Measurements from ENCODE around the gene CAMKMT. TPM values are rescaled to one million over a fixed set of nuclear protein-coding genes. Genes with fewer than 3 reads are reported as not detected.

The CAMKMT gene
- total and polyA plus RNA-seq, 2 experiments from 2014 or later: 26.5 to 29.5 TPM

DNA sequence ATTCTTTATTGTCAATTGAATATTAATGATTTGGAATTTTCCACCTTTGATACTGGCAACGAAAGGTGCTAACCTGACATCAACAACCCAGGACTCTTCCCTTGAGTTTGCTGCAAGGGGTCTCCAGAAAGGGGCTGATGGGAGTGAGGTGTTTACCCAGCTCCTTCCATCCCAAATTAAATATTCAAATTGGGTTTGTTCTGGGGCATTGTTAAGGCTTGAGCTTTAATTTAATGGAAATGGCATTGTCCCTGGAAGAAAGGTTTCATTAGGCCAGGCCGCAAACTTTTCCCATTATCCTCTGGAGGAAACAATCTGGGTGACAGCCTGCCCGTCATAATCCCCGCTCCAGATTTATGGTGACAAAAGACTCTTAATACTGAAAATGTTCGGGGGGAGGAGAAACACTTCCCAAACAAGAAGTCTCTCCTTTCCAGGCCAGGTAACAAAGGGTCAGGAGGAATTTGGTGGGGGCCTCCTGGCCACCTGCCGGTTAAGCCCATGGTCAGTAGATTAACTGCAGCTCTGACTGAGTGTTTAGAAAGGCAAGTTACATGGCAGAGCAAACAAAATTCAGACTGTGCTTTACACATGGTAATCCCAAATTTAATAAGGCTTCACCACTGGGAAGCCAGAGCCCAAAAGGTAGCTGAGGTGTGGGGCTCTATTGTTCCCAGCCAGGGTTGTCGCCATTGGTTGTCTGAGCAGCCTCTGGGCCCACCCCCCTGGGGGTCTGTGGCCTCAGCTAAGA lies 428.4 kb downstream of the CAMKMT start (continued):
- TF ChIP-seq ZNF462 (CRISPR knock-in tag; IDR thresholded peaks at IDR 0.05): no peak

GRCh38 chr2:44793322-44793870 lies 431.6 kb downstream of the CAMKMT start:
- Histone ChIP-seq H3K27me3 (ENCODE audit: insufficient read depth) (peaks cover 1% of the 10 kb centered on the region; the same call in 1 of the 2 replicates), H3F3A (replicated peaks; ENCODE audit: low read depth) (peaks cover 21% of the 10 kb centered on the region; the same call in 1 of the 2 replicates), H2AFZ (no peak overlapping the region), H3K4me2 (no peak overlapping the region), H3K36me3 (ENCODE audit: insufficient read depth) (peaks cover 5% of the 10 kb centered on the region; the same call in 1 of the 2 replicates), H3K79me2 (replicated peaks; ENCODE audit: insufficient read depth) (no peaks in the 10 kb centered on the region), H3K4me1 (ENCODE audit: insufficient read depth) (peaks cover 29% of the 10 kb centered on the region), H3K27ac (ENCODE audit: low read depth) (no peak overlapping the region), H3K9me2 (ENCODE audit: insufficient read depth) (peaks cover 11% of the 10 kb centered on the region), H4K20me1 (replicated peaks; ENCODE audit: insufficient read depth) (no peaks in the 10 kb centered on the region), H3K4me3 (no peak overlapping the region)
- DNase-seq (ENCODE audit: low spot score) (peak; percentile 71), ATAC-seq (no peak)
- H3K9me3 Mint-ChIP-seq: peaks cover 16% of the 10 kb centered on the region
- H3K4me3 Mint-ChIP-seq: no peak overlapping the region
- no peak overlapping the region for H3K27ac Mint-ChIP-seq
- peaks cover 17% of the 10 kb centered on the region for H3K27me3 Mint-ChIP-seq (ENCODE audit: insufficient read depth, low read depth, poor library complexity)
- H3K4me1 Mint-ChIP-seq: peaks cover 38% of the 10 kb centered on the region
- H3K36me3 Mint-ChIP-seq (ENCODE audit: low read depth): peaks cover 14% of the 10 kb centered on the region
- TF ChIP-seq ZNF462 (CRISPR knock-in tag; IDR thresholded peaks at IDR 0.05) (no peak), NANOG (IDR thresholded peaks at IDR 0.05; ENCODE audit: borderline replicate concordance) (no peak)
- TF ChIP-seq, protein P1, sequence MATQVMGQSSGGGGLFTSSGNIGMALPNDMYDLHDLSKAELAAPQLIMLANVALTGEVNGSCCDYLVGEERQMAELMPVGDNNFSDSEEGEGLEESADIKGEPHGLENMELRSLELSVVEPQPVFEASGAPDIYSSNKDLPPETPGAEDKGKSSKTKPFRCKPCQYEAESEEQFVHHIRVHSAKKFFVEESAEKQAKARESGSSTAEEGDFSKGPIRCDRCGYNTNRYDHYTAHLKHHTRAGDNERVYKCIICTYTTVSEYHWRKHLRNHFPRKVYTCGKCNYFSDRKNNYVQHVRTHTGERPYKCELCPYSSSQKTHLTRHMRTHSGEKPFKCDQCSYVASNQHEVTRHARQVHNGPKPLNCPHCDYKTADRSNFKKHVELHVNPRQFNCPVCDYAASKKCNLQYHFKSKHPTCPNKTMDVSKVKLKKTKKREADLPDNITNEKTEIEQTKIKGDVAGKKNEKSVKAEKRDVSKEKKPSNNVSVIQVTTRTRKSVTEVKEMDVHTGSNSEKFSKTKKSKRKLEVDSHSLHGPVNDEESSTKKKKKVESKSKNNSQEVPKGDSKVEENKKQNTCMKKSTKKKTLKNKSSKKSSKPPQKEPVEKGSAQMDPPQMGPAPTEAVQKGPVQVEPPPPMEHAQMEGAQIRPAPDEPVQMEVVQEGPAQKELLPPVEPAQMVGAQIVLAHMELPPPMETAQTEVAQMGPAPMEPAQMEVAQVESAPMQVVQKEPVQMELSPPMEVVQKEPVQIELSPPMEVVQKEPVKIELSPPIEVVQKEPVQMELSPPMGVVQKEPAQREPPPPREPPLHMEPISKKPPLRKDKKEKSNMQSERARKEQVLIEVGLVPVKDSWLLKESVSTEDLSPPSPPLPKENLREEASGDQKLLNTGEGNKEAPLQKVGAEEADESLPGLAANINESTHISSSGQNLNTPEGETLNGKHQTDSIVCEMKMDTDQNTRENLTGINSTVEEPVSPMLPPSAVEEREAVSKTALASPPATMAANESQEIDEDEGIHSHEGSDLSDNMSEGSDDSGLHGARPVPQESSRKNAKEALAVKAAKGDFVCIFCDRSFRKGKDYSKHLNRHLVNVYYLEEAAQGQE (IDR thresholded peaks at IDR 0.05; ENCODE audit: unreplicated experiment): peak; percentile 88

Measured in GM23338 (cell line).